ENCODE results near the gene SELENOF.

Gene SELENOF

GRCh38 chr1:86913896-86914600 is at the start of gene SELENOF:
Gene SELENOF, minus strand, starts transcription at chr1:86914126. Its CDS starts 15 bp downstream, at chr1:86914111.
- H3K36me3 ChIP-seq (ENCODE audit: insufficient read depth, low read length): peaks cover 23% of the 10 kb centered on the region
- 0 out of 2 replicates have a peak within 1 kb of the TSS, but pooled peaks have one; percentile 2 for H2AFZ ChIP-seq (ENCODE audit: low read length)
- H3K79me2 ChIP-seq (ENCODE audit: insufficient read depth, low read length): peaks cover 89% of the 10 kb centered on the region
- no peaks in the 10 kb centered on the region for H3F3A ChIP-seq (ENCODE audit: insufficient read depth, low read length)
- no peak for TF ChIP-seq CTCF (IDR thresholded peaks at IDR 0.05; ENCODE audit: low read length)
- TF ChIP-seq EZH2 (IDR thresholded peaks at IDR 0.05; ENCODE audit: borderline replicate concordance, low read length): no peak
- H3K4me2 ChIP-seq (ENCODE audit: low read length): peak within 1 kb of the TSS; percentile 93
- H3K4me3 ChIP-seq (ENCODE audit: low read depth, low read length, poor library complexity, severe bottlenecking): peak within 1 kb of the TSS; percentile 96
- peak within 1 kb of the TSS; percentile 97 for H3K9ac ChIP-seq (ENCODE audit: low read length)
- H4K20me1 ChIP-seq (ENCODE audit: insufficient read depth, low read length): no peaks in the 10 kb centered on the region
- no peaks in the 10 kb centered on the region for H3K9me2 ChIP-seq (ENCODE audit: low read depth, low read length)
- H3K27ac ChIP-seq (ENCODE audit: low read depth, low read length, poor library complexity, severe bottlenecking): peak within 1 kb of the TSS; percentile 87
- H3K9me3 ChIP-seq (ENCODE audit: low read length): no peaks in the 10 kb centered on the region
- H3K4me1 ChIP-seq (ENCODE audit: insufficient read depth, low read length, severe bottlenecking): peaks cover 41% of the 10 kb centered on the region
- no peaks in the 10 kb centered on the region for H3K27me3 ChIP-seq (ENCODE audit: insufficient read depth, low read length)

GRCh38 chr1:86960548-86960947 is 46.6 kb upstream of the SELENOF start:
- H3K4me1 ChIP-seq (ENCODE audit: insufficient read depth, low read length, severe bottlenecking): no peaks in the 10 kb centered on the region
- no peak overlapping the region for H3K27ac ChIP-seq (ENCODE audit: low read depth, low read length, poor library complexity, severe bottlenecking)
- no peak overlapping the region for H3K4me2 ChIP-seq (ENCODE audit: low read length)
- H3F3A ChIP-seq (ENCODE audit: insufficient read depth, low read length): no peaks in the 10 kb centered on the region
- H3K4me3 ChIP-seq (ENCODE audit: low read depth, low read length, poor library complexity, severe bottlenecking): no peak overlapping the region
- no peak overlapping the region for H2AFZ ChIP-seq (ENCODE audit: low read length)
- H3K9me3 ChIP-seq (ENCODE audit: low read length): no peaks in the 10 kb centered on the region
- H3K27me3 ChIP-seq (ENCODE audit: insufficient read depth, low read length): no peaks in the 10 kb centered on the region
- H3K9me2 ChIP-seq (ENCODE audit: low read depth, low read length): no peaks in the 10 kb centered on the region
- H4K20me1 ChIP-seq (ENCODE audit: insufficient read depth, low read length): no peaks in the 10 kb centered on the region
- TF ChIP-seq CTCF (IDR thresholded peaks at IDR 0.05; ENCODE audit: low read length) (no peak), EZH2 (IDR thresholded peaks at IDR 0.05; ENCODE audit: borderline replicate concordance, low read length) (no peak)
- no peak overlapping the region for H3K9ac ChIP-seq (ENCODE audit: low read length)
- peaks cover 30% of the 10 kb centered on the region for H3K79me2 ChIP-seq (ENCODE audit: insufficient read depth, low read length)
- H3K36me3 ChIP-seq (ENCODE audit: insufficient read depth, low read length): peaks cover 8% of the 10 kb centered on the region

GRCh38 chr1:86957221-86957620 is 43.3 kb upstream of the SELENOF start:
- H3K9me2 ChIP-seq (ENCODE audit: low read depth, low read length): no peaks in the 10 kb centered on the region
- H3K4me2 ChIP-seq (ENCODE audit: low read length): no peak overlapping the region
- peaks cover 11% of the 10 kb centered on the region for H3K4me1 ChIP-seq (ENCODE audit: insufficient read depth, low read length, severe bottlenecking)
- H3K79me2 ChIP-seq (ENCODE audit: insufficient read depth, low read length): peaks cover 46% of the 10 kb centered on the region
- no peak for TF ChIP-seq EZH2 (IDR thresholded peaks at IDR 0.05; ENCODE audit: borderline replicate concordance, low read length)
- no peak for TF ChIP-seq CTCF (IDR thresholded peaks at IDR 0.05; ENCODE audit: low read length)
- no peaks in the 10 kb centered on the region for H4K20me1 ChIP-seq (ENCODE audit: insufficient read depth, low read length)
- H3K36me3 ChIP-seq (ENCODE audit: insufficient read depth, low read length): peaks cover 8% of the 10 kb centered on the region
- H3K27me3 ChIP-seq (ENCODE audit: insufficient read depth, low read length): no peaks in the 10 kb centered on the region
- H3K4me3 ChIP-seq (ENCODE audit: low read depth, low read length, poor library complexity, severe bottlenecking): no peak overlapping the region
- no peak overlapping the region for H3K9ac ChIP-seq (ENCODE audit: low read length)
- H3K27ac ChIP-seq (ENCODE audit: low read depth, low read length, poor library complexity, severe bottlenecking): no peak overlapping the region
- H2AFZ ChIP-seq (ENCODE audit: low read length): no peak overlapping the region
- no peaks in the 10 kb centered on the region for H3K9me3 ChIP-seq (ENCODE audit: low read length)
- H3F3A ChIP-seq (ENCODE audit: insufficient read depth, low read length): no peaks in the 10 kb centered on the region

Data from OCI-LY1 (cell line).